ENCODE measurements around the gene IFT52. TPM values are rescaled to one million over a fixed set of nuclear protein-coding genes. Genes with fewer than 3 reads are reported as not detected.
"Not testable (repeated sequence)": the region's sequence is repeated elsewhere in the genome, so short reads cannot be mapped to it uniquely, and the experiment has no call there.

Gene IFT52
- total and polyA plus RNA-seq, 7 donors: 2.5 to 5.3 (median 3.5) TPM

DNA sequence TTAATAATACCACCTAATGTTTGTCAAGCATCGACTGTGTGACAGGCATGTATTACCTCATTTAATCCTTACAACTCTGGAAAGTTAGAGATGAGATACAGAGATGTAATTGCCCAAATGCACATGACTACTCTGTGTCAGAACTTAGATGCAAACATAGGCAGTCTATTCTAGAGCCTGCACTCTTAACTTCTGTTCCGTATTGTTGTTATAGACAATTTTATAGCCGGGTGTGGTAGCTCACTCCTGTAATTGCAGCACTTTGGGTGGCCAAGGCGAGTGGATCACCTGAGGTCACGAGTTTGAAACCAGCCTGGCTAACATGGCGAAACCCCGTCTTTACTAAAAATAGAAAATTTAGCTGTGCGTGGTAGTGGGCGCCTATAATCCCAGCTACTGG, 15.0 kb downstream of the IFT52 start:
- Histone ChIP-seq H3K9me3 (no peaks in the 10 kb centered on the region), H3K4me3 (no peak overlapping the region), H3K27ac (no peak overlapping the region), H3K27me3 (ENCODE audit: insufficient read depth in 3 of 3, low read length in 2 of 3) (no peaks in the 10 kb centered on the region), H3K36me3 (ENCODE audit: insufficient read depth in 1 of 2, low read depth in 1 of 2) (peaks cover 0 to 38% of the 10 kb centered on the region in 2 donors), H3K4me1 (no peaks in the 10 kb centered on the region)
- intact Hi-C loops (cut with DNase I): no loop called here
- 97 to 98% (median 98%) methylated on average over 9 of the region's 9 CpGs for WGBS, 3 donors
- DNase-seq (no peak), ATAC-seq (no peak)
- TF ChIP-seq, protein P1, sequence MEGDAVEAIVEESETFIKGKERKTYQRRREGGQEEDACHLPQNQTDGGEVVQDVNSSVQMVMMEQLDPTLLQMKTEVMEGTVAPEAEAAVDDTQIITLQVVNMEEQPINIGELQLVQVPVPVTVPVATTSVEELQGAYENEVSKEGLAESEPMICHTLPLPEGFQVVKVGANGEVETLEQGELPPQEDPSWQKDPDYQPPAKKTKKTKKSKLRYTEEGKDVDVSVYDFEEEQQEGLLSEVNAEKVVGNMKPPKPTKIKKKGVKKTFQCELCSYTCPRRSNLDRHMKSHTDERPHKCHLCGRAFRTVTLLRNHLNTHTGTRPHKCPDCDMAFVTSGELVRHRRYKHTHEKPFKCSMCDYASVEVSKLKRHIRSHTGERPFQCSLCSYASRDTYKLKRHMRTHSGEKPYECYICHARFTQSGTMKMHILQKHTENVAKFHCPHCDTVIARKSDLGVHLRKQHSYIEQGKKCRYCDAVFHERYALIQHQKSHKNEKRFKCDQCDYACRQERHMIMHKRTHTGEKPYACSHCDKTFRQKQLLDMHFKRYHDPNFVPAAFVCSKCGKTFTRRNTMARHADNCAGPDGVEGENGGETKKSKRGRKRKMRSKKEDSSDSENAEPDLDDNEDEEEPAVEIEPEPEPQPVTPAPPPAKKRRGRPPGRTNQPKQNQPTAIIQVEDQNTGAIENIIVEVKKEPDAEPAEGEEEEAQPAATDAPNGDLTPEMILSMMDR (IDR thresholded peaks at IDR 0.05): no peak

DNA sequence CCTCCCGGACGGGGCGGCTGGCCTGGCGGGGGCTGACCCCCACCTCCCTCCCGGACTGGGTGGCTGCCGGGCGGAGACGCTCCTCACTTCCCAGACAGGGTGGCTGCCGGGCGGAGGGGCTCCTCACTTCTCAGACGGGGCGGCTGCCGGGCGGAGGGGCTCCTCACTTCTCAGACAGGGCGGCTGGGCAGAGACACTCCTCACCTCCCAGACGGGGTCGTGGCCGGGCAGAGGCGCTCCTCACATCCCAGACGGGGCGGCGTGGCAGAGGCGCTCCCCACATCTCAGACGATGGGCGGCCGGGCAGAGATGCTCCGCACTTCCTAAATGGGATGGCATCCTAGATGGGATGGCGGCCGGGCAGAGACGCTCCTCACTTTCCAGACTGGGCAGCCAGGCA, 16.5 kb downstream of the IFT52 start:
- H3K4me3 ChIP-seq; H3K9me3 ChIP-seq; intact Hi-C loops (cut with DNase I); H3K27ac ChIP-seq; H3K27me3 ChIP-seq (ENCODE audit: insufficient read depth in 3 of 3, low read length in 2 of 3); DNase-seq; H3K4me1 ChIP-seq; ATAC-seq: not testable (repeated sequence)
- peaks cover 0 to 38% of the 10 kb centered on the region in 2 donors for H3K36me3 ChIP-seq (ENCODE audit: insufficient read depth in 1 of 2, low read depth in 1 of 2)
- WGBS, 3 donors: 94 to 98% (median 96%) methylated on average over 17 to 27 of the region's 30 CpGs

DNA sequence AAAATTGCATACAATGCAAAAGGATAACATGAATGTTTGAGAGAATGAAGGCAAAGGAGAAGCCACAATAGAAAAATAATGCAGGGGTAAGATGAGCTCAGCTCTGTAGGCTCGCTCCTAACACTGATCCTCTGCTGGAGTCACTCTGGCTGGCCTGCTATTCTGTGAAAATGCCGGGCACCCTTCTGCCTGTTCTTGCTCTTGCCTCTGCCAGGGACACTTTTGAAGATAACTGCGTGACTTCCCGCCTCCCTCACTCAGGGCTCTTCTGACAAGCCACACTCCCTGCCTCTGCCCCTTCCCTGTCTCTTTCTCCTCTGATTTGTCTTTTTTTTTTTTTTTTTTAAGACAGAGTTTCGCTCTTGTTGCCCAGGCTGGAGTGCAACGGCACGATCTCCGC, 40.9 kb downstream of the IFT52 start:
- no peak overlapping the region for H3K27ac ChIP-seq
- WGBS, 3 donors: 96 to 97% (median 97%) methylated on average over 8 of the region's 8 CpGs
- peaks cover 5 to 75% of the 10 kb centered on the region in 2 donors for H3K36me3 ChIP-seq (ENCODE audit: insufficient read depth in 1 of 2, low read depth in 1 of 2)
- intact Hi-C loops (cut with DNase I): no loop called here
- no peaks in the 10 kb centered on the region for H3K9me3 ChIP-seq
- no peaks in the 10 kb centered on the region for H3K4me1 ChIP-seq
- TF ChIP-seq, protein P1 (IDR thresholded peaks at IDR 0.05): no peak
- no peak overlapping the region for H3K4me3 ChIP-seq
- H3K27me3 ChIP-seq (ENCODE audit: insufficient read depth in 3 of 3, low read length in 2 of 3): no peaks in the 10 kb centered on the region
- no peak for ATAC-seq
- no peak for DNase-seq

DNA sequence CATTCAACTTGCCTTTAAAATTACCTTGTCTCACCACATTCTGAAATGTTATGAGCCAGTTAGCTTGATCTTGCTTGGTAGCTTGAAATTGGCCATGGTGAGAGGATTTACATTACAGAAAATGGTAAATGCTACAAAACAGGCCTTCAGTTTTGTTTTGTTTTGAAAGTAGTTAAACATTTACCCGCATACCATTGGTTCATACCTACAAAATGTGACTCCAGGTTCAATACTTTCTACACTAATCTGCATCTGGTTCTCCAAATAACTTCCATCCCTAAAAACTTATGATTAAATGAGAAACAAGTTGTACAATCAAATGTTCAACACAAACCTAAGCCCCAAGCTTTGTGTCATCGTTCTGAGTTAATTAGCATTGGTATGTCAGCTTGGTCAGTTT, 45.7 kb downstream of the IFT52 start:
- H3K36me3 ChIP-seq (ENCODE audit: insufficient read depth in 1 of 2, low read depth in 1 of 2): peaks cover 9 to 85% of the 10 kb centered on the region in 2 donors
- TF ChIP-seq, protein P1 (IDR thresholded peaks at IDR 0.05): no peak
- 90 to 97% (median 93%) methylated on average over 2 of the region's 2 CpGs for WGBS, 3 donors
- H3K4me1 ChIP-seq: no peaks in the 10 kb centered on the region
- H3K4me3 ChIP-seq: no peak overlapping the region
- ATAC-seq: no peak
- no peaks in the 10 kb centered on the region for H3K9me3 ChIP-seq
- no peaks in the 10 kb centered on the region for H3K27me3 ChIP-seq (ENCODE audit: insufficient read depth in 3 of 3, low read length in 2 of 3)
- no peak overlapping the region for H3K27ac ChIP-seq
- no peak for DNase-seq
- intact Hi-C loops (cut with DNase I): no loop called here

DNA sequence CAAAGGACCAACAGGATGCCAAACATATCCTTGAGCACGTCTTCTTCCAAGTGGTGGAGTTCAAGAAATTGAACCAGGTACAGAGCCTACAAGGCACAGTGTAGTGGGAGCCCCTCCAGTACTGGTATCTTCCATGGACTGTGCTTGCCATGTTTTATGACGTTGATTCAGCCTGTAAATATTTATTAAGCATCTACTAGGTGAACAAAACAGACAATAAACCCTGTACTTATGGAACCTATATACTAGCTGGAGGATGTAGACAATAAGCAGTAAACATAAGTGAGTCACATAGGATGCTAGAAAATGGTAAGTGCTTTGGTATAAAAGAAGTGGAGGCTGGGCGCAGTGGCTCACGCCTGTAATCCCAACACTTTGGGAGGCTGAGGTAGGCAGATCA, 51.8 kb downstream of the IFT52 start:
- ATAC-seq (no peak), DNase-seq (no peak)
- H3K4me1 ChIP-seq: no peaks in the 10 kb centered on the region
- H3K27ac ChIP-seq: no peak overlapping the region
- no peaks in the 10 kb centered on the region for H3K27me3 ChIP-seq (ENCODE audit: insufficient read depth in 3 of 3, low read length in 2 of 3)
- TF ChIP-seq, protein P1 (IDR thresholded peaks at IDR 0.05): no peak
- H3K4me3 ChIP-seq: no peak overlapping the region
- H3K9me3 ChIP-seq: no peaks in the 10 kb centered on the region
- peaks cover 2 to 74% of the 10 kb centered on the region in 2 donors for H3K36me3 ChIP-seq (ENCODE audit: insufficient read depth in 1 of 2, low read depth in 1 of 2)
- WGBS, 3 donors: 94 to 99% (median 97%) methylated on average over 4 of the region's 4 CpGs
- intact Hi-C loops (cut with DNase I): no loop called here
